GM18502 (cell line): Measurements from ENCODE around the gene SMTNL1.
"Not testable (repeated sequence)": the region's sequence is repeated elsewhere in the genome, so short reads cannot be mapped to it uniquely, and the experiment has no call there.

Experiments used
- ATAC-seq: cut with Tn5 transposase; IDR thresholded peaks from one replicate; pipeline ENCODE4 v1.9.1; 2021; ENCODE audit warnings: mild to moderate bottlenecking; ENCODE audit not compliant: unreplicated experiment, poor library complexity

Gene SMTNL1

GRCh38 chr11:57506522-57506921, 30.9 kb upstream of the SMTNL1 start:
- no peak for ATAC-seq

GRCh38 chr11:57508341-57509170, 28.8 kb upstream of the SMTNL1 start:
- no peak for ATAC-seq

- ATAC-seq = no peak
These were observed 25.5 kb upstream of the SMTNL1 start for GRCh38 chr11:57511741-57512430.

GRCh38 chr11:57512646-57513451, 24.5 kb upstream of the SMTNL1 start:
- no peak for ATAC-seq

- ATAC-seq = no peak
These were observed 24.0 kb upstream of the SMTNL1 start for GRCh38 chr11:57513452-57513795.

- peak; percentile 31 for ATAC-seq
These were observed 23.4 kb upstream of the SMTNL1 start for GRCh38 chr11:57513911-57514537.

GRCh38 chr11:57514538-57515331, 22.7 kb upstream of the SMTNL1 start:
- peak; percentile 51 for ATAC-seq

GRCh38 chr11:57515332-57516060, 21.9 kb upstream of the SMTNL1 start, which contains the start of gene SLC43A1:
Gene SLC43A1, minus strand, starts transcription at chr11:57515702. Its CDS starts 1,591 bp downstream, at chr11:57514111.
- ATAC-seq = peak; percentile 62

GRCh38 chr11:57516061-57516443, 21.3 kb upstream of the SMTNL1 start:
- ATAC-seq = no peak

- no peak for ATAC-seq
These were observed 16.3 kb upstream of the SMTNL1 start for GRCh38 chr11:57521116-57521515.

GRCh38 chr11:57523419-57523818, 14.0 kb upstream of the SMTNL1 start:
- ATAC-seq = no peak

- no peak for ATAC-seq
These were observed 10.3 kb upstream of the SMTNL1 start for GRCh38 chr11:57527056-57527631.

GRCh38 chr11:57529012-57529411, 8.4 kb upstream of the SMTNL1 start:
- no peak for ATAC-seq

GRCh38 chr11:57530215-57530595, 7.2 kb upstream of the SMTNL1 start:
- peak; percentile 0 for ATAC-seq

GRCh38 chr11:57530596-57531507, 6.5 kb upstream of the SMTNL1 start, which contains the start of gene TIMM10:
Gene TIMM10, minus strand, starts transcription at chr11:57530754. Its CDS starts 565 bp downstream, at chr11:57530189.
- ATAC-seq = peak; percentile 99

- ATAC-seq = not testable (repeated sequence)
These were observed 2.9 kb upstream of the SMTNL1 start for GRCh38 chr11:57534449-57534848.

- no peak for ATAC-seq
These were observed 1.9 kb downstream of the SMTNL1 start for GRCh38 chr11:57539342-57539741.
